ENCODE measurements around the gene PLPP1.

DNA sequence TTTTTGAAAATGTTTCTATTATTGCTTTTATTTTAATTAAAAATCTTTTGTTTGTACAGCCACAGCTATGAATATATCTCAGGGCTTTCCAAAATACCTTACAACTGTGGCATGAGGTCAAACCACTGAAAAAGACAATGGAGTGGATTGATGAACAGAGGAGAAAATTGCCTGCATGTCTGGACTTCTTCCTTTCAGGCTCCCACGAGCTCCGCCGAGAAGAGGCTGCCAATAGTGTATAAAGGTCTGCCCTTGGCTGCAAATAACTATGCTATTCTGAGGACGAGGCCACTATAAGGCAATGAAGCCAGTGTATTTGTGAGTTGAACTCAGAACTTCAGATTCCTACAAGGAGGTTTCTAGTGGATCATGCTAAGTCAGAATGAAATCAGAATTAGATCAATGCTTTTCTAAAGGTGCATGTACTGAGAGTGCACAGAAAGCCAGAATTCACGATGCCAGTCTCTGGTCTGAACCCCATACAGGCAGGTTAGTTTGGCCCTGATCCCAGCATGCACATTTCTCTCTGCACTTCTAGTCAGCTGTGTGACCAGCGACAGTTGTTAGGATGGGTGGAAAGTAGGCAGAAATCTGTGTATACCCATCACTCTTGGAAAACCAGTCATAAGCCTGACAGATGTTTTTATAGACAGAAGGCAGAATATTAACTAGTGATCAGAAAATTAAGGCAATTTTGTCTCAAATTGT is 42.7 kb upstream of the PLPP1 start:
- TF ChIP-seq TARDBP (IDR thresholded peaks at IDR 0.05) = no peak
- TF ChIP-seq FOXA1 (IDR thresholded peaks at IDR 0.05) = no peak
- TF ChIP-seq FOXM1 (IDR thresholded peaks at IDR 0.05; ENCODE audit: borderline replicate concordance) = no peak
- no peak for TF ChIP-seq SP1 (IDR thresholded peaks at IDR 0.05)
- no peak for TF ChIP-seq CTBP1 (IDR thresholded peaks at IDR 0.05; ENCODE audit: borderline replicate concordance)
- no peak for TF ChIP-seq PKNOX1 (IDR thresholded peaks at IDR 0.05)
- TF ChIP-seq ELF4 (IDR thresholded peaks at IDR 0.05) = no peak
- TF ChIP-seq ARNT (IDR thresholded peaks at IDR 0.05) = no peak
- no peak for TF ChIP-seq ZNF384 (IDR thresholded peaks at IDR 0.05)
- TF ChIP-seq HDGF (IDR thresholded peaks at IDR 0.05; ENCODE audit: borderline replicate concordance) = no peak
